K562 (cell line): ENCODE data around the gene FAM89B. TPM values are rescaled to one million over a fixed set of nuclear protein-coding genes. Genes with fewer than 3 reads are reported as not detected.

Source experiments
- ATAC-seq: fragments of 200-7000 bp; cut with Tn5 transposase; 3 replicates; pipeline ENCODE4 v1.9.1; 2020; ENCODE audit warnings: moderate library complexity
- BruUV-seq: library from RNA; stranded (reverse); fragments of 400-500 nt; replicated peaks from 2 replicates; lab custom pipeline; 2021; lab: Mats Ljungman, UMichigan
- CTCF ChIA-PET: fragments of 300-600 bp; formaldehyde crosslinking; extraction: SDS; loops from one replicate; lab custom pipeline; 2021; ENCODE audit warnings: low intra/inter-chr PET ratio; lab: Yijun Ruan, JAX
- POLR2A ChIA-PET: fragments of 300-600, 350-650 bp; sonication (Branson Sonifier 250); formaldehyde crosslinking; extraction: SDS; loops from one replicate; lab custom pipeline; 2021; ENCODE audit warnings: antibody characterized with exemption, inconsistent platforms; lab: Yijun Ruan, JAX
- DNase-seq, 4 experiments: peaks; one replicate each; pipeline versions ENCODE4 v3.0.0 to v3.0.0-alpha.2; 2011 to 2018; ENCODE audit warnings: low spot score in 3 of 4, mixed read lengths in 3 of 4; ENCODE audit errors: extremely low read depth in 1 of 4
- FAIRE-seq: peaks from 2 replicates; lab custom pipeline; 2011; peaks lifted over from hg19 to GRCh38; lab: Jason Lieb, UNC
- H2AFZ ChIP-seq: 2 replicates; pipeline ENCODE4 v1.6.0; 2011; ENCODE audit warnings: low read depth, low read length, control low read depth, inconsistent platforms
- H3K27ac ChIP-seq: fragments of 200-600 bp; 3 replicates; pipeline ENCODE4 v1.8.0; 2011; ENCODE audit warnings: low read depth, mild to moderate bottlenecking, control low read depth, inconsistent platforms, low read length, moderate library complexity, mixed read lengths; ENCODE audit errors: extremely low read depth
- H3K27me3 ChIP-seq, 2 experiments: fragments of 300-600 bp in 1 of 2; 2 replicates in 1 of 2; 3 replicates in 1 of 2; pipeline versions ENCODE4 v1.6.0 to v1.8.0; 2011; ENCODE audit warnings: inconsistent platforms in 2 of 2, low read length in 2 of 2, mild to moderate bottlenecking in 1 of 2, mixed read lengths in 1 of 2, moderate library complexity in 1 of 2; ENCODE audit not compliant: control insufficient read depth in 2 of 2, insufficient read depth in 2 of 2
- H3K36me3 ChIP-seq: fragments of 300-600 bp; 3 replicates; pipeline ENCODE4 v1.8.0; 2011; ENCODE audit warnings: mild to moderate bottlenecking, low read length, inconsistent platforms; ENCODE audit not compliant: control insufficient read depth, insufficient read depth
- H3K4me1 ChIP-seq, 2 experiments: fragments of 200-600 bp in 1 of 2; replicated peaks in 1 of 2; 2 replicates in 1 of 2; 3 replicates in 1 of 2; pipeline versions ENCODE4 v1.5.1 to v1.8.0; 2011; ENCODE audit warnings: inconsistent platforms in 2 of 2, low read length in 2 of 2, mild to moderate bottlenecking in 1 of 2, mixed read lengths in 1 of 2, moderate library complexity in 1 of 2; ENCODE audit not compliant: control insufficient read depth in 2 of 2, insufficient read depth in 2 of 2
- H3K4me2 ChIP-seq: 2 replicates; pipeline ENCODE4 v1.6.1; 2011; ENCODE audit warnings: low read length, control low read depth, inconsistent platforms, mixed read lengths; ENCODE audit not compliant: insufficient read depth
- H3K4me3 ChIP-seq: fragments of 200-600 bp; sonication (generic), shearing (Covaris generic); 2 replicates; pipeline ENCODE4 v1.5.1; 2016; ENCODE audit warnings: control low read depth, inconsistent platforms
- H3K79me2 ChIP-seq: fragments of 200-600 bp; 3 replicates; pipeline ENCODE4 v1.8.0; 2011; ENCODE audit warnings: low read length, inconsistent platforms; ENCODE audit not compliant: control insufficient read depth, insufficient read depth
- H3K9ac ChIP-seq, 2 experiments: 2 replicates each; pipeline versions ENCODE4 v1.6.0 to v1.6.1; 2011; ENCODE audit warnings: low read depth in 2 of 2, low read length in 2 of 2, control low read depth in 1 of 2, inconsistent platforms in 1 of 2, mild to moderate bottlenecking in 1 of 2, mixed read lengths in 1 of 2; ENCODE audit not compliant: insufficient read depth in 1 of 2
- H3K9me1 ChIP-seq: one replicate; pipeline ENCODE4 v1.6.0; 2011; ENCODE audit warnings: inconsistent platforms, mild to moderate bottlenecking, low read length, moderate library complexity; ENCODE audit not compliant: control insufficient read depth, insufficient read depth
- H3K9me3 ChIP-seq: replicated peaks from 2 replicates; pipeline ENCODE4 v1.5.1; 2011; ENCODE audit warnings: low read depth, low read length, inconsistent platforms; ENCODE audit not compliant: control insufficient read depth, insufficient read depth
- H4K20me1 ChIP-seq: replicated peaks from 2 replicates; pipeline ENCODE4 v1.6.1; 2011; ENCODE audit warnings: low read length, inconsistent platforms, mixed read lengths; ENCODE audit not compliant: control insufficient read depth, insufficient read depth
- CREBBP ChIP-seq: IDR thresholded peaks from one replicate; pipeline ENCODE4 v1.6.1; 2012; ENCODE audit warnings: low read depth, mild to moderate bottlenecking, control low read depth, inconsistent platforms, low read length
- GTF2F1 ChIP-seq: IDR thresholded peaks from 2 replicates; pipeline ENCODE4 v1.6.1; 2011; ENCODE audit warnings: low read depth, low read length, improper control_type of control experiment
- JUND ChIP-seq, 2 experiments: IDR thresholded peaks; 2 replicates in 1 of 2; 3 replicates in 1 of 2; pipeline ENCODE4 v1.6.1; 2011; ENCODE audit warnings: borderline replicate concordance in 2 of 2, low read depth in 2 of 2, low read length in 2 of 2, improper control_type of control experiment in 1 of 2, missing biosample characterization in 1 of 2, missing genetic modification characterization in 1 of 2, missing genetic modification reagents in 1 of 2
- KLF10 ChIP-seq: fragments of 250-450 bp; sonication (Bioruptor Pico); IDR thresholded peaks from 2 replicates; pipeline ENCODE4 v1.6.1; 2021; ENCODE audit warnings: matching md5 sums
- NCOR1 ChIP-seq: fragments of 450-650 bp; IDR thresholded peaks from 2 replicates; pipeline ENCODE4 v1.6.1; 2016; ENCODE audit warnings: mild to moderate bottlenecking, moderate library complexity
- POLR2G ChIP-seq: fragments of 200-400 bp; formaldehyde crosslinking; IDR thresholded peaks from 2 replicates; pipeline ENCODE4 v1.6.1; 2017; ENCODE audit warnings: low read depth, mild to moderate bottlenecking, antibody characterized with exemption, low read length, moderate library complexity
- SIRT6 ChIP-seq: IDR thresholded peaks from one replicate; pipeline ENCODE4 v1.6.1; 2012; ENCODE audit warnings: low read depth, mild to moderate bottlenecking, control low read depth, inconsistent platforms, low read length, moderate library complexity
- SMAD2 ChIP-seq: fragments of 150-350 bp; IDR thresholded peaks from 2 replicates; pipeline ENCODE4 v1.6.1; 2014; ENCODE audit warnings: low read depth, mild to moderate bottlenecking, low read length
- ZNF3 ChIP-seq: fragments of 250-450 bp; sonication (Bioruptor Pico); IDR thresholded peaks from 2 replicates; pipeline ENCODE4 v1.5.0; 2021; ENCODE audit warnings: mild to moderate bottlenecking, moderate library complexity
- ZNF785 ChIP-seq: fragments of 250-450 bp; sonication (Bioruptor Pico); IDR thresholded peaks from 2 replicates; pipeline ENCODE4 v1.4.0; 2020; ENCODE audit warnings: mild to moderate bottlenecking
- WGBS: fragments of 100-300 bp; shearing (Covaris generic); methylation state at CpG from one replicate; pipeline ENCODE4 v1.1.6; 2016; ENCODE audit warnings: low coverage, mixed read lengths; ENCODE audit not compliant: insufficient coverage; ENCODE audit errors: missing lambda C conversion rate; 5-methylcytosine and 5-hydroxymethylcytosine counted together
- in situ Hi-C: fragments of 300-500 bp; cut with MboI; formaldehyde crosslinking; loops from 4 replicates; pipeline ENCODE4 v1.15.0; 2018; ENCODE audit warnings: inconsistent platforms, mixed read lengths
- intact Hi-C: fragments of 100-400 bp; cut with micrococcal nuclease; formaldehyde crosslinking; loops from 2 replicates; pipeline ENCODE4 v1.14.2; 2022
- polyA plus RNA-seq, 8 experiments: library from polyadenylated mRNA; depleted of rRNA in 4 of 8; stranded (reverse) in 5 of 8; unstranded in 3 of 8; fragments of >200 nt; fragmentation: Nextera tagmentation in 2 of 8; fragmentation: Illumina TruSeq in 1 of 8; extraction: Ambion mirVana in 2 of 8; extraction: Trizol in 1 of 8; gene quantifications; 2 replicates each; pipeline versions ENCODE4 v1.2.1 to v1.2.3, GENCODE V29; 2011 to 2014; ENCODE audit warnings: inconsistent platforms in 1 of 8, missing spikeins in 1 of 8
- total RNA-seq, 7 experiments: library from RNA; depleted of rRNA in 6 of 7; stranded (reverse); fragments of >200 nt in 6 of 7; fragmentation: Illumina TruSeq in 2 of 7; extraction: Trizol in 2 of 7; gene quantifications; 2 replicates each; pipeline versions ENCODE4 v1.2.1 to v1.2.3, GENCODE V29; 2011 to 2021; ENCODE audit warnings: low replicate concordance in 1 of 7
- TF ChIP-seq, protein P1 (sequence below), 2 experiments: fragments of 450-650 bp; formaldehyde crosslinking in 1 of 2; IDR thresholded peaks; 2 replicates each; pipeline versions ENCODE4 v1.4.0 to v1.6.1; 2014 to 2020; ENCODE audit warnings: mild to moderate bottlenecking in 2 of 2, borderline replicate concordance in 1 of 2, low read depth in 1 of 2
- TF ChIP-seq, protein P2 (sequence below): fragments of 250-450 bp; sonication (Bioruptor Pico); IDR thresholded peaks from 2 replicates; pipeline ENCODE4 v1.8.0; 2021; ENCODE audit warnings: moderate library complexity, mild to moderate bottlenecking, inconsistent platforms

FAM89B gene
- total and polyA plus RNA-seq, 9 of the 15 experiments (the other 6 are each of a cell fraction or from before 2014, with no cell fraction given), result 0.32 to 27.6 (median 11.9) TPM

DNA sequence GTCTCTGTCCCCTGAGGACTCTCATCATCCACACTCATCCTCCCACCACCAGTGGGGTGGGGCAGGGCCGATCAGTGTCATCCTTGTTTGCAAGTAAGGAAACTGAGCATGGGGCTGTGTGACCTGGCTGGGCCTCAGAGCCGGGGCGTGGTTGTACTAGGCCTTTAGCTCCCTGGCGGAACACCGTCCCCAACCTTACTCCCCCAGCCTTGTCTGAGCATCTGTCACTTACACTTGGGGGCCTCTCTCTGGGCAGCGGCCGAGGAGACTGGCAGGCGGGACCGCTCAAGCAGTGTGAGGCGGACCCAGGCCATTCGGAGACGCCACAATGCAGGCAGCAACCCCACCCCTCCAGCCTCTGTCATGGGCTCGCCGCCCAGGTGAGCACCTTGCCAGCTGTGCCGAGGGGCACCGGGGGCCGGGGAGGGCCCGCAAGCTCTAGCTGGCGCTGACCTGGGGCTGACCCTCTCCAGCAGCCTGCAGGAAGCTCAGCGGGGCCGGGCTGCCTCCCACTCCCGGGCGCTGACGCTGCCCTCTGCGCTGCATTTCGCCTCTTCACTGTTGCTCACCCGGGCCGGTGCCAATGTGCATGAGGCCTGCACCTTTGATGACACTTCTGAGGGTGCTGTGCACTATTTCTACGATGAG is 47.1 kb downstream of the FAM89B start:
- no peak overlapping the region for H3K4me2 ChIP-seq
- H4K20me1 ChIP-seq, result no peaks in the 10 kb centered on the region; the same call in 1 of the 2 replicates
- in situ Hi-C loops (no loop called here), intact Hi-C loops (no loop called here)
- no peak overlapping the region for H3K27ac ChIP-seq
- CTCF ChIA-PET, result no interaction called here
- H2AFZ ChIP-seq, result no peak overlapping the region
- H3K4me3 ChIP-seq, result no peak overlapping the region
- 96% methylated on average over 14 of the region's 29 CpGs for WGBS
- H3K79me2 ChIP-seq, result peaks cover 31% of the 10 kb centered on the region
- POLR2A ChIA-PET, result interaction anchor here (0.6 to 0.9 kb wide), 4 partner anchors 12 to 396 kb away, joined by 3 to 4 read pairs (median 3); no protein-coding TSS in a partner anchor
- FAIRE-seq (no peak), DNase-seq (no peak), ATAC-seq (no peak)
- H3K4me1 ChIP-seq, result peaks cover 6 to 49% of the 10 kb centered on the region in 2 experiments; a peak in 3 of 5 replicates
- no TSS peak for BruUV-seq
- H3K27me3 ChIP-seq, result no peaks in the 10 kb centered on the region
- H3K9me1 ChIP-seq, result no peaks in the 10 kb centered on the region
- H3K9me3 ChIP-seq, result no peaks in the 10 kb centered on the region
- H3K9ac ChIP-seq, result no peak overlapping the region
- peaks cover 72% of the 10 kb centered on the region; the same call in 2 of the 3 replicates for H3K36me3 ChIP-seq
- TF ChIP-seq CREBBP, result no peak
- TF ChIP-seq KLF10 (CRISPR knock-in tag), result no peak
- TF ChIP-seq NCOR1, result no peak
- TF ChIP-seq ZNF3 (CRISPR knock-in tag), result no peak
- no peak for TF ChIP-seq GTF2F1
- TF ChIP-seq ZNF785 (CRISPR knock-in tag), result no peak
- no peak for TF ChIP-seq SIRT6
- TF ChIP-seq, protein P1, sequence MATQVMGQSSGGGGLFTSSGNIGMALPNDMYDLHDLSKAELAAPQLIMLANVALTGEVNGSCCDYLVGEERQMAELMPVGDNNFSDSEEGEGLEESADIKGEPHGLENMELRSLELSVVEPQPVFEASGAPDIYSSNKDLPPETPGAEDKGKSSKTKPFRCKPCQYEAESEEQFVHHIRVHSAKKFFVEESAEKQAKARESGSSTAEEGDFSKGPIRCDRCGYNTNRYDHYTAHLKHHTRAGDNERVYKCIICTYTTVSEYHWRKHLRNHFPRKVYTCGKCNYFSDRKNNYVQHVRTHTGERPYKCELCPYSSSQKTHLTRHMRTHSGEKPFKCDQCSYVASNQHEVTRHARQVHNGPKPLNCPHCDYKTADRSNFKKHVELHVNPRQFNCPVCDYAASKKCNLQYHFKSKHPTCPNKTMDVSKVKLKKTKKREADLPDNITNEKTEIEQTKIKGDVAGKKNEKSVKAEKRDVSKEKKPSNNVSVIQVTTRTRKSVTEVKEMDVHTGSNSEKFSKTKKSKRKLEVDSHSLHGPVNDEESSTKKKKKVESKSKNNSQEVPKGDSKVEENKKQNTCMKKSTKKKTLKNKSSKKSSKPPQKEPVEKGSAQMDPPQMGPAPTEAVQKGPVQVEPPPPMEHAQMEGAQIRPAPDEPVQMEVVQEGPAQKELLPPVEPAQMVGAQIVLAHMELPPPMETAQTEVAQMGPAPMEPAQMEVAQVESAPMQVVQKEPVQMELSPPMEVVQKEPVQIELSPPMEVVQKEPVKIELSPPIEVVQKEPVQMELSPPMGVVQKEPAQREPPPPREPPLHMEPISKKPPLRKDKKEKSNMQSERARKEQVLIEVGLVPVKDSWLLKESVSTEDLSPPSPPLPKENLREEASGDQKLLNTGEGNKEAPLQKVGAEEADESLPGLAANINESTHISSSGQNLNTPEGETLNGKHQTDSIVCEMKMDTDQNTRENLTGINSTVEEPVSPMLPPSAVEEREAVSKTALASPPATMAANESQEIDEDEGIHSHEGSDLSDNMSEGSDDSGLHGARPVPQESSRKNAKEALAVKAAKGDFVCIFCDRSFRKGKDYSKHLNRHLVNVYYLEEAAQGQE (IDR thresholded peaks at IDR 0.05; ENCODE audit: borderline replicate concordance), result no peak
- TF ChIP-seq, protein P1 (CRISPR knock-in tag; IDR thresholded peaks at IDR 0.05; ENCODE audit: low read depth), result no peak
- TF ChIP-seq, protein P2, sequence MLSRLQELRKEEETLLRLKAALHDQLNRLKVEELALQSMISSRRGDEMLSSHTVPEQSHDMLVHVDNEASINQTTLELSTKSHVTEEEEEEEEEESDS (CRISPR knock-in tag), result no peak
- peak; percentile 36; the same call in 1 of the 2 replicates for TF ChIP-seq POLR2G
- no peak for TF ChIP-seq JUND (IDR thresholded peaks at IDR 0.05; ENCODE audit: borderline replicate concordance, low read depth, low read length)
- TF ChIP-seq JUND (tag; IDR thresholded peaks at IDR 0.05; ENCODE audit: borderline replicate concordance, low read depth, low read length), result no peak
- TF ChIP-seq SMAD2, result no peak
